H1 (cell line): Measurements from ENCODE around the gene RHBDL2.

Source experiments
- CHD2 ChIP-seq: IDR thresholded peaks from 2 replicates; pipeline ENCODE4 v1.6.1; 2012; ENCODE audit warnings: low read length, improper control_type of control experiment
- CTCF ChIP-seq, 3 experiments: IDR thresholded peaks; 1 replicate in 2 of 3; 2 replicates in 1 of 3; pipeline versions ENCODE4 v1.5.1 to v1.6.1; 2011; ENCODE audit warnings: low read length in 3 of 3, mild to moderate bottlenecking in 3 of 3, inconsistent platforms in 2 of 3, low read depth in 1 of 3, moderate library complexity in 1 of 3; ENCODE audit not compliant: insufficient read depth in 1 of 3; ENCODE audit errors: control extremely low read depth in 1 of 3

- TF ChIP-seq CTCF (IDR thresholded peaks at IDR 0.05; ENCODE audit: control extremely low read depth in 1 of 3, insufficient read depth in 1 of 3, low read depth in 1 of 3, low read length in 3 of 3) = no peak; a peak in 1 of 4 replicates
- no peak for TF ChIP-seq CHD2
Measured at GRCh38 chr1:38846210-38846609, 95.4 kb downstream of the RHBDL2 start.
